ENCODE measurements around the gene CSNK1G1. TPM values are rescaled to one million over a fixed set of nuclear protein-coding genes. Genes with fewer than 3 reads are reported as not detected.

CSNK1G1 gene
- total RNA-seq, 1 donor from 2014 or later, result 37.0 TPM

- Histone ChIP-seq H3K27ac (ENCODE audit: low read depth, low read length) (no peak within 1 kb of the TSS), H3K4me3 (ENCODE audit: insufficient read depth, low read depth, low read length) (peak within 1 kb of the TSS; percentile 51), H3K4me2 (ENCODE audit: low read length) (peak within 1 kb of the TSS; percentile 84), H3K79me2 (ENCODE audit: insufficient read depth, low read length) (no peaks in the 10 kb centered on the region), H2AFZ (ENCODE audit: low read depth, low read length) (peak within 1 kb of the TSS; percentile 58), H4K20me1 (ENCODE audit: insufficient read depth, low read length) (peaks cover 49% of the 10 kb centered on the region), H3K9ac (ENCODE audit: low read length) (no peak within 1 kb of the TSS), H3K9me3 (ENCODE audit: insufficient read depth, low read depth, low read length) (no peaks in the 10 kb centered on the region), H3K4me1 (ENCODE audit: insufficient read depth, low read length) (peaks cover 12% of the 10 kb centered on the region), H3K36me3 (ENCODE audit: insufficient read depth, low read length) (peaks cover 19% of the 10 kb centered on the region), H3K27me3 (ENCODE audit: insufficient read depth, low read length) (peaks cover 8% of the 10 kb centered on the region)
- Mint-ChIP-seq H3K9me3 (ENCODE audit: unreplicated experiment) (no peaks in the 10 kb centered on the region), H3K4me3 (ENCODE audit: unreplicated experiment) (peak within 1 kb of the TSS; percentile 75), H3K36me3 (ENCODE audit: low read depth, unreplicated experiment) (peaks cover 4% of the 10 kb centered on the region), H3K27me3 (ENCODE audit: low read depth, unreplicated experiment) (peaks cover 9% of the 10 kb centered on the region), H3K4me1 (ENCODE audit: low read depth, unreplicated experiment) (peaks cover 2% of the 10 kb centered on the region), H3K27ac (ENCODE audit: unreplicated experiment) (no peak within 1 kb of the TSS)
- no peak for FAIRE-seq
- no peak for DNase-seq (ENCODE audit: low read depth)
- TF ChIP-seq, protein P1, sequence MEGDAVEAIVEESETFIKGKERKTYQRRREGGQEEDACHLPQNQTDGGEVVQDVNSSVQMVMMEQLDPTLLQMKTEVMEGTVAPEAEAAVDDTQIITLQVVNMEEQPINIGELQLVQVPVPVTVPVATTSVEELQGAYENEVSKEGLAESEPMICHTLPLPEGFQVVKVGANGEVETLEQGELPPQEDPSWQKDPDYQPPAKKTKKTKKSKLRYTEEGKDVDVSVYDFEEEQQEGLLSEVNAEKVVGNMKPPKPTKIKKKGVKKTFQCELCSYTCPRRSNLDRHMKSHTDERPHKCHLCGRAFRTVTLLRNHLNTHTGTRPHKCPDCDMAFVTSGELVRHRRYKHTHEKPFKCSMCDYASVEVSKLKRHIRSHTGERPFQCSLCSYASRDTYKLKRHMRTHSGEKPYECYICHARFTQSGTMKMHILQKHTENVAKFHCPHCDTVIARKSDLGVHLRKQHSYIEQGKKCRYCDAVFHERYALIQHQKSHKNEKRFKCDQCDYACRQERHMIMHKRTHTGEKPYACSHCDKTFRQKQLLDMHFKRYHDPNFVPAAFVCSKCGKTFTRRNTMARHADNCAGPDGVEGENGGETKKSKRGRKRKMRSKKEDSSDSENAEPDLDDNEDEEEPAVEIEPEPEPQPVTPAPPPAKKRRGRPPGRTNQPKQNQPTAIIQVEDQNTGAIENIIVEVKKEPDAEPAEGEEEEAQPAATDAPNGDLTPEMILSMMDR (IDR thresholded peaks at IDR 0.05; ENCODE audit: insufficient read depth, low read depth, low read length), result no peak
- peak; percentile 98 for TF ChIP-seq EZH2 (IDR thresholded peaks at IDR 0.05; ENCODE audit: insufficient read depth, low read length)
Observed at GRCh38 chr15:64151727-64152506, 204.1 kb downstream of the CSNK1G1 start, which contains the start of gene SNX22. SNX22 (plus strand) TSS chr15:64151731; CDS start chr15:64151776, 45 bp downstream.

DNA sequence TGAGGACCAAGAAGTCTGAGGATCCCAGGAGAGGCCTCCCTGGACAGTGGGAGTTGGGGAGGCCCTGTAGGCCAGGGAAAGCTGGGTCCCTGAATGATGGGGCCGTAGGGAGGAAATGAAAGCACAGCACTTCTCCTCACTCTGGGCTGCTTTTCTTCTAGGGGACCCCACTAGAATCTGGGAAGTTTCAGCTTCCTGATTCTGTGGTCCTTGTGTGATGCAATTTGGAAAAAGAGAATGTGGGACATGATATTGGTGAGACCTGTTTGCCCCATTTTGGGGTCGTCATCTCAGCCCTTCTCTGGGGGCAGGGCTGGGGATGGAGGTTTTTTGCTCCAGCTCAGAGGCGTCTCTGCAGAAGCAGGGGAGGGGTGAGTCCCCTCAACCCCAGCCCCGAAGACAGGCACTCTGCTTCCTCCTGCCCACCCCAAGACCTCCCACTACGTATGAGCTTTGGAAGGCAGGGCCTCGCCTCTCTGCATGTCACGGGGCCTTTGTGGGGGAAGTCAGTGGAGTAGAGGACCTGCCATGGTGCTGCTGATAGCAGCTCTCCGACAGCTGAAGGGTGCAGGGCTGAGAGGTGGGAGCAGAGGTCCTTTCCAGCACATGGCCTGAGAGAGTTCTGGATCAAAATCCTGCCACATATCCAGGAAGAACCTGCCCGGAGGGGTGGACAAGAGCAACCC is 205.9 kb downstream of the CSNK1G1 start:
- H3K79me2 ChIP-seq (ENCODE audit: insufficient read depth, low read length), result no peaks in the 10 kb centered on the region
- H3K4me2 ChIP-seq (ENCODE audit: low read length), result no peak overlapping the region
- peaks cover 34% of the 10 kb centered on the region for H4K20me1 ChIP-seq (ENCODE audit: insufficient read depth, low read length)
- H3K9ac ChIP-seq (ENCODE audit: low read length), result no peak overlapping the region
- DNase-seq (ENCODE audit: low read depth), result no peak
- peaks cover 7% of the 10 kb centered on the region for H3K36me3 ChIP-seq (ENCODE audit: insufficient read depth, low read length)
- Mint-ChIP-seq H3K4me1 (ENCODE audit: low read depth, unreplicated experiment) (peaks cover 2% of the 10 kb centered on the region), H3K27me3 (ENCODE audit: low read depth, unreplicated experiment) (peaks cover 9% of the 10 kb centered on the region), H3K4me3 (ENCODE audit: unreplicated experiment) (no peak overlapping the region), H3K9me3 (ENCODE audit: unreplicated experiment) (no peaks in the 10 kb centered on the region), H3K27ac (ENCODE audit: unreplicated experiment) (no peak overlapping the region), H3K36me3 (ENCODE audit: low read depth, unreplicated experiment) (peaks cover 6% of the 10 kb centered on the region)
- no peak overlapping the region for H3K27ac ChIP-seq (ENCODE audit: low read depth, low read length)
- H3K4me3 ChIP-seq (ENCODE audit: insufficient read depth, low read depth, low read length), result no peak overlapping the region
- H3K27me3 ChIP-seq (ENCODE audit: insufficient read depth, low read length), result peaks cover 8% of the 10 kb centered on the region
- peaks cover 17% of the 10 kb centered on the region for H3K4me1 ChIP-seq (ENCODE audit: insufficient read depth, low read length)
- H2AFZ ChIP-seq (ENCODE audit: low read depth, low read length), result no peak overlapping the region
- H3K9me3 ChIP-seq (ENCODE audit: insufficient read depth, low read depth, low read length), result no peaks in the 10 kb centered on the region
- FAIRE-seq, result no peak
- TF ChIP-seq EZH2 (IDR thresholded peaks at IDR 0.05; ENCODE audit: insufficient read depth, low read length), result no peak
- TF ChIP-seq, protein P1 (IDR thresholded peaks at IDR 0.05; ENCODE audit: insufficient read depth, low read depth, low read length), result no peak
